Measurements from ENCODE around the gene JAG1.
"Not testable (repeated sequence)": the region's sequence is repeated elsewhere in the genome, so short reads cannot be mapped to it uniquely, and the experiment has no call there.

Gene JAG1

GRCh38 chr20:10605547-10606195 is 68.1 kb downstream of the JAG1 start:
- no peak for DNase-seq

GRCh38 chr20:10604865-10605440 is 68.8 kb downstream of the JAG1 start:
- DNase-seq = no peak

GRCh38 chr20:10603971-10604864 is 69.6 kb downstream of the JAG1 start:
- DNase-seq = no peak

- no peak for DNase-seq
These were observed 70.4 kb downstream of the JAG1 start for GRCh38 chr20:10603378-10603777.

- no peak for DNase-seq
These were observed 71.5 kb downstream of the JAG1 start for GRCh38 chr20:10602221-10602871.

GRCh38 chr20:10597637-10598036 is 76.2 kb downstream of the JAG1 start:
- DNase-seq = no peak

GRCh38 chr20:10596710-10597121 is 77.1 kb downstream of the JAG1 start:
- DNase-seq = no peak

- no peak for DNase-seq
These were observed 77.8 kb downstream of the JAG1 start for GRCh38 chr20:10595985-10596384.

GRCh38 chr20:10595266-10595665 is 78.5 kb downstream of the JAG1 start:
- DNase-seq = no peak

- DNase-seq = no peak
These were observed 79.4 kb downstream of the JAG1 start for GRCh38 chr20:10594296-10594868.

- no peak for DNase-seq
These were observed 81.8 kb downstream of the JAG1 start for GRCh38 chr20:10591946-10592521.

GRCh38 chr20:10590950-10591671 is 82.7 kb downstream of the JAG1 start:
- DNase-seq = no peak

GRCh38 chr20:10590446-10590845 is 83.4 kb downstream of the JAG1 start:
- not testable (repeated sequence) for DNase-seq

Data from NK-92 treated with Interleukin-12 subunit alpha and Interleukin-12 subunit beta, amount 100 ng/mL, for 24 hours (cell line).